ENCODE measurements around the gene BCAT1. TPM values are rescaled to one million over a fixed set of nuclear protein-coding genes. Genes with fewer than 3 reads are reported as not detected.

BCAT1 gene
- total and polyA plus RNA-seq, 2 of the 8 experiments (the other 6 are each of a cell fraction or from before 2014, with no cell fraction given): 19.7 to 263 TPM

GRCh38 chr12:24854908-24855307 lies 94.0 kb downstream of the BCAT1 start (continued):
- TF ChIP-seq HDAC2 (IDR thresholded peaks at IDR 0.05; ENCODE audit: borderline replicate concordance in 1 of 2, low read depth in 2 of 2, low read length in 2 of 2) (no peak), KDM4A (IDR thresholded peaks at IDR 0.05; ENCODE audit: low read depth, low read length, severe bottlenecking) (no peak), KDM5A (IDR thresholded peaks at IDR 0.05; ENCODE audit: low read length) (no peak), SIX5 (IDR thresholded peaks at IDR 0.05; ENCODE audit: low read depth, low read length) (no peak), SP1 (IDR thresholded peaks at IDR 0.05; ENCODE audit: low read depth, low read length) (no peak), JUN (IDR thresholded peaks at IDR 0.05; ENCODE audit: low read depth, low read length) (no peak), CHD7 (IDR thresholded peaks at IDR 0.05; ENCODE audit: insufficient replicate concordance, low read length) (no peak), SRF (IDR thresholded peaks at IDR 0.05; ENCODE audit: low read depth, low read length) (no peak), RFX5 (IDR thresholded peaks at IDR 0.05; ENCODE audit: borderline replicate concordance, low read depth, low read length) (no peak)

All from H1 (cell line).